Upper lobe of right lung (tissue), 1 donor: Measurements from ENCODE around the gene TMEM186. TPM values are rescaled to one million over a fixed set of nuclear protein-coding genes. Genes with fewer than 3 reads are reported as not detected.
A peak's percentile ranks its signal among the peaks of the same experiment; 100 is the strongest.

Experiments
- ATAC-seq: fragments of 200-7000 bp; cut with Tn5 transposase; one replicate; pipeline ENCODE4 v1.9.1; 2020; ENCODE audit warnings: mild to moderate bottlenecking, moderate library complexity
- DNase-seq: peaks from one replicate; pipeline ENCODE4 v3.0.0-alpha.2; 2020
- H3K27ac ChIP-seq: fragments of 200-600 bp; one replicate; pipeline ENCODE4 v1.8.0; 2022
- H3K27me3 ChIP-seq: fragments of 200-600 bp; one replicate; pipeline ENCODE4 v1.8.0; 2022; ENCODE audit warnings: mild to moderate bottlenecking
- H3K36me3 ChIP-seq: fragments of 200-600 bp; one replicate; pipeline ENCODE4 v1.8.0; 2022
- H3K4me1 ChIP-seq: fragments of 200-600 bp; one replicate; pipeline ENCODE4 v1.8.0; 2022
- H3K4me3 ChIP-seq: fragments of 200-600 bp; one replicate; pipeline ENCODE4 v1.8.0; 2022; ENCODE audit warnings: mild to moderate bottlenecking
- H3K9me3 ChIP-seq: fragments of 200-600 bp; one replicate; pipeline ENCODE4 v1.8.0; 2022
- intact Hi-C: fragments of 100-400 bp; cut with DNase I; formaldehyde crosslinking; loops from one replicate; pipeline ENCODE4 v1.11.0; 2022
- total RNA-seq: library from RNA; stranded (reverse); fragmentation: NEBNext Ultra II Directional; extraction: Animal tissue kit (Norgen Biotek cat#: 25700); gene quantifications from one replicate; pipeline ENCODE4 v1.2.1, GENCODE V29; 2021
- TF ChIP-seq, protein P1 (sequence below): fragments of 200-600 bp; IDR thresholded peaks from one replicate; pipeline ENCODE4 v1.8.0; 2022; ENCODE audit warnings: antibody characterized with exemption
- donor health status: DM: no; HTN: yes; CAD: no; lungs with severe emphysema.

The TMEM186 gene
- total RNA-seq, 1 donor from 2014 or later, result 9.1 TPM

DNA sequence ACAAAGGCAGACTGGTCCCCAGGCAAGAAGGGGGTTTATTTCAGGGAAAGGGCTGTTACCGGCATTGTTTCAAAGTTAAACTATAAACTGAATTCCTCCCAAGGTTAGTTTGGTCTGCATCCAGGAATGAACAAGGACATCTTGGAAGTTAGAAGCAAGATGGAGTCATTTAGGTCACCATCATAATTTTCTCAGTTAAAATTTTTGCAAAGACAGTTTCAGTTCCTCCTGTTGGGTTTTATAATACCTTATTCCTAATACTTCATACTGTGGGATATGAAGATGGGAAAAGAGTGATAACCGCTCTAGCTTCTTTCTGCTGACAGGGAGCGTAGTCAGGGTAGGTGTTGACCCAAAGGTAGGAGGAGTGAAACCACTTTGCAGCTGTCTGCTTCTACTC is 25.0 kb upstream of the TMEM186 start:
- H3K4me3 ChIP-seq, result no peak overlapping the region
- no peaks in the 10 kb centered on the region for H3K27me3 ChIP-seq
- intact Hi-C loops, result no loop called here
- H3K4me1 ChIP-seq, result peaks cover 4% of the 10 kb centered on the region
- peaks cover 65% of the 10 kb centered on the region for H3K36me3 ChIP-seq
- TF ChIP-seq, protein P1, sequence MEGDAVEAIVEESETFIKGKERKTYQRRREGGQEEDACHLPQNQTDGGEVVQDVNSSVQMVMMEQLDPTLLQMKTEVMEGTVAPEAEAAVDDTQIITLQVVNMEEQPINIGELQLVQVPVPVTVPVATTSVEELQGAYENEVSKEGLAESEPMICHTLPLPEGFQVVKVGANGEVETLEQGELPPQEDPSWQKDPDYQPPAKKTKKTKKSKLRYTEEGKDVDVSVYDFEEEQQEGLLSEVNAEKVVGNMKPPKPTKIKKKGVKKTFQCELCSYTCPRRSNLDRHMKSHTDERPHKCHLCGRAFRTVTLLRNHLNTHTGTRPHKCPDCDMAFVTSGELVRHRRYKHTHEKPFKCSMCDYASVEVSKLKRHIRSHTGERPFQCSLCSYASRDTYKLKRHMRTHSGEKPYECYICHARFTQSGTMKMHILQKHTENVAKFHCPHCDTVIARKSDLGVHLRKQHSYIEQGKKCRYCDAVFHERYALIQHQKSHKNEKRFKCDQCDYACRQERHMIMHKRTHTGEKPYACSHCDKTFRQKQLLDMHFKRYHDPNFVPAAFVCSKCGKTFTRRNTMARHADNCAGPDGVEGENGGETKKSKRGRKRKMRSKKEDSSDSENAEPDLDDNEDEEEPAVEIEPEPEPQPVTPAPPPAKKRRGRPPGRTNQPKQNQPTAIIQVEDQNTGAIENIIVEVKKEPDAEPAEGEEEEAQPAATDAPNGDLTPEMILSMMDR, result no peak
- DNase-seq, result no peak
- H3K9me3 ChIP-seq, result no peaks in the 10 kb centered on the region
- no peak for ATAC-seq
- H3K27ac ChIP-seq, result no peak overlapping the region

DNA sequence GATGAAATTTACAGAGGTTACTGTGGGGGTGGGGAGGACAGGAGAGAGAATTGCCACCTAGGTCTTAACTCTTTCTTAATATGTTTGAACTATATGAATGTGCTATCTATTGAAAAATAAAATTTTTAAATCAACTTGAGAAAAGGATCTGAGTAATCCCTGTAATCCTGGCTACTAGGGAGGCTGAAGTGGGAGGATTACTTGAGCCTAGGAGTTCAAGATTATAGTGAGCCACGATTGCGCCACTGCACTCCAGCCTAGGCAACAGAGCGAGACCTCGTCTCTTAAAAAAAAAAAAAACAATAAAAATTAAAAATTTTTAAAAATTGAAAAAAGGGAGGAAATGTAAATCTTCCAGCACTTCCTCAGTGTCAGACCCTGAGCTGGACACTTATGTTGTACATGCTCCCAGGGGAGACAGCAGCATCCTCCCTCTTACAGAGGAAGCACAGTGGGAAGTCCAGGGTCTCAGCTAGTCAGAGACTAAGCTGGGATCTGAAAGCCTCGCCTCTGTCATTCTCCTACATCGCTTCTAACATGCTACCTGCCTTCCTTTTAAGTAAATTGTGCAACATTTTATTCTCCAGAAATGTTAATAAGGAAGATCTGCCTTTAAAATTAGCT is 22.1 kb upstream of the TMEM186 start:
- no peak overlapping the region for H3K4me3 ChIP-seq
- H3K9me3 ChIP-seq, result no peaks in the 10 kb centered on the region
- intact Hi-C loops, result no loop called here
- H3K27me3 ChIP-seq, result no peaks in the 10 kb centered on the region
- TF ChIP-seq, protein P1, result no peak
- no peak for ATAC-seq
- H3K4me1 ChIP-seq, result peaks cover 4% of the 10 kb centered on the region
- no peak for DNase-seq
- H3K36me3 ChIP-seq, result peaks cover 72% of the 10 kb centered on the region
- H3K27ac ChIP-seq, result no peak overlapping the region

DNA sequence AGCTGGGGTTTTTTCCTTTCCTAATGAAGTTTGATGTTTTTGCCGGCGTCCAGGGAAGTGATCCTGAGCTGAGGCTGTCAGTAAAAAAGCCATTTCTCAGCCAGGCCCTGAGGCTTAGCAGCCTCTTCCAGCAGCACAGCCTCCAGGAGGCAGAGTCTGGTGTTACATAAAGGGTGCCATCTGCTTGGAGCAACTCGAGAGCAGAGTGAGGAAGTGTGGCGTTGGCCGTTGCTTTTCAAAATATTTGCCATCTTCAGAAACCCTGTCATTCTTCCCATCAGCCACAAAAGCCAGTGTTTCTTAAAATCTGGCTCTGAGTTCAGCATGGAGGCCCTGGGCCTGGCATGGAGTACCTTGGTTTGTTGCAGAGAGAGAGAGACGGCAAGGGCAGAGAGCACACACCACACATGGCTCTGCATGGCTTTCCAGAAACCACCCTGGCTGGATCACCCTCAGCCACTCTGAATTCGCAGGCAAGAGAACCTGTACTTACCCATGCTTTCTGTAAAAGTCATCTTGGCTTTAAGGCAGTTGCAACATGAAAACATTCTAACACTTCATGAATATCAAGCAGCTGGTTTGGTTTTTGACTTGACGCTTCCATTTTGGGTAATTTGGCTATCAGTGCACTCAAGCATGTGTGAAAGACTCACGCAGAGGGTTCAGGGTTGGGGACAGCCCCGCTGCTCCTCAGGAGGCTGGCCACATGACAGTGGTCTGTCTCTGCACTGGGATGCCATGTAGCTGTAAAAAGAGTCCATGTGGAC is 21.2 kb upstream of the TMEM186 start:
- Histone ChIP-seq H3K27me3 (no peaks in the 10 kb centered on the region), H3K27ac (no peak overlapping the region), H3K4me3 (no peak overlapping the region), H3K9me3 (no peaks in the 10 kb centered on the region), H3K4me1 (peaks cover 4% of the 10 kb centered on the region), H3K36me3 (peaks cover 72% of the 10 kb centered on the region)
- DNase-seq (no peak), ATAC-seq (peak; percentile 50)
- intact Hi-C loops, result no loop called here
- TF ChIP-seq, protein P1, result no peak

DNA sequence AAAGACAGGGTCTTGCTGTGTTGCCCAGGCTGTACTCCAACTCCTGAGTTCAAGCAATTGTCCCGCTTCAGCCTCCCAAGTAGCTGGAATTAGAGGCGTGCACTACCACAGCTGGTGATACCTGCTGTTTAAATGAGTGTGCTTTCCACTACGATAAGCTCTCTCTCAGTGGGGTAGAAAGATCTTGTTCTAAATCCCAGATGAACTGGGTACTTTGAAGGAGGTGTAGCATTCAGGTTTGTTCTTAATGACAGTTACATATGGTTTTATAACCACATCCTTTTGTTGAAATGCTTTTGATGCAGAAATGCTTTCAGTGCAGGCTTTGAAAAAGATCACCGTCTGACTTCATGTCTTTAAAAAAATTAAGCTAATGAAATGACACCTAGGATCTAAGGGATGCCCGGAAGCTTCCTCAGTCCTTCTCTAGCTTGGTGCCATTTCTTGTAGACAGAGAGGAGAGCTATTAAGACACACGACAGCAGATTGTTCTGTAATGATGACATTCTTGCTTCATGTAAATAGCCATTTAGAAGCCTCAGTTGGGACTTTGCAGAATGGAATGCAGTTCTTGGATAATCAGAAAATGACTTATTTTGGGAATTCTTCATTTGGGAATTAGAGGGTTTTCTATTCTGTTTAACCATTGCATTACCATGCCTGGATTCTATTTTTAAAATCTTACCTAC is 19.7 kb upstream of the TMEM186 start:
- Histone ChIP-seq H3K27ac (no peak overlapping the region), H3K4me1 (peaks cover 4% of the 10 kb centered on the region), H3K27me3 (no peaks in the 10 kb centered on the region), H3K36me3 (peaks cover 72% of the 10 kb centered on the region), H3K4me3 (no peak overlapping the region), H3K9me3 (no peaks in the 10 kb centered on the region)
- no peak for ATAC-seq
- intact Hi-C loops, result no loop called here
- TF ChIP-seq, protein P1, result no peak
- DNase-seq, result no peak

DNA sequence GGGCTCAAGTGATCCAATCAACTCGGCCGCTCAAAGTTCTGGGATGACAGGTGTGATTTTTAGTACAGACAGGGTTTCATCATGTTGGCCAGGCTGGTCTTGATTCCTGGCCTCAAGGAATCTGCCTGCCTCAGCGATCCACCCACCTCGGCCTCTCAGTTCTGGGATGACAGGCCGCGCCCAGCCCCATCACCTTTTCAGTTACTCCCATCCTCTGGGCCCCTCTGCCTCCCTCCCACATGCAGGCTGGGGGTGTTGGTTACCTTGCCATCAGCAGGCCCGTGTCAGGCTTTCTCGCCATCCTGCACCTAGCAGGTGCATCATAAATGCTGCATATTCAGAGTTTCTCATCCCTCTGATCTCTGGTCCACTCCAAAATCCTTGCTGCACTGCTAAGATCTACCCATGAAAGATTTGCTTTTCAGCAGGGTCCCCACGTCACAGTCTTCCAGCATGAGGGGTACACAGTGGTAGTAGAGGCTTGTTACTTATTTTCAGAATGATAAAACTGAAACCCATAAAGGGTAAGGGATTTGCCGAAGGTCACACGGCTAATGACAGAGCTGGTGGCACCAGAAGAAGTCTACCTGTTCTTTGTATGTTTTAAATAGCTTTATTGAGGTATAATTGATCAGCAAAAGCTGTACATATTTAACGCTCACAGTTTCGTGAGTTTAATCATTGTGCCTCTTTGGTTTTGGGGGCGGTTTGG is 16.8 kb upstream of the TMEM186 start:
- no peaks in the 10 kb centered on the region for H3K9me3 ChIP-seq
- peaks cover 83% of the 10 kb centered on the region for H3K36me3 ChIP-seq
- H3K4me1 ChIP-seq, result peaks cover 4% of the 10 kb centered on the region
- H3K4me3 ChIP-seq, result no peak overlapping the region
- ATAC-seq (no peak), DNase-seq (no peak)
- no peaks in the 10 kb centered on the region for H3K27me3 ChIP-seq
- intact Hi-C loops, result no loop called here
- no peak overlapping the region for H3K27ac ChIP-seq
- TF ChIP-seq, protein P1, result no peak
